ENCODE results near the gene RBSN.

Gene RBSN

GRCh38 chr3:15097891-15098290 lies 1.1 kb downstream of the RBSN start:
- Histone ChIP-seq H3K27me3 (replicated peaks; ENCODE audit: control insufficient read depth, insufficient read depth, low read length) (no peaks in the 10 kb centered on the region), H3K9ac (ENCODE audit: low read length) (peak overlapping the region; percentile 90), H3K36me3 (ENCODE audit: control insufficient read depth, insufficient read depth, low read length, severe bottlenecking) (peaks cover 19% of the 10 kb centered on the region), H3K4me3 (ENCODE audit: low read length) (peak overlapping the region; percentile 84), H3K9me3 (ENCODE audit: control insufficient read depth, low read length) (no peaks in the 10 kb centered on the region), H3K4me1 (ENCODE audit: control insufficient read depth, insufficient read depth, low read length) (peaks cover 31% of the 10 kb centered on the region)
- DNase-seq (ENCODE audit: low read depth), result peak; percentile 20

- no peaks in the 10 kb centered on the region for H3K9me3 ChIP-seq (ENCODE audit: control insufficient read depth, low read length)
- no peak overlapping the region for H3K4me3 ChIP-seq (ENCODE audit: low read length)
- H3K4me1 ChIP-seq (ENCODE audit: control insufficient read depth, insufficient read depth, low read length), result peaks cover 31% of the 10 kb centered on the region
- H3K9ac ChIP-seq (ENCODE audit: low read length), result no peak overlapping the region
- H3K36me3 ChIP-seq (ENCODE audit: control insufficient read depth, insufficient read depth, low read length, severe bottlenecking), result peaks cover 24% of the 10 kb centered on the region
- no peaks in the 10 kb centered on the region for H3K27me3 ChIP-seq (replicated peaks; ENCODE audit: control insufficient read depth, insufficient read depth, low read length)
- no peak for DNase-seq (ENCODE audit: low read depth)
Measured at GRCh38 chr3:15096046-15096445, 2.9 kb downstream of the RBSN start.

- H3K4me3 ChIP-seq (ENCODE audit: low read length), result peak overlapping the region; percentile 16
- peaks cover 26% of the 10 kb centered on the region for H3K4me1 ChIP-seq (ENCODE audit: control insufficient read depth, insufficient read depth, low read length)
- peaks cover 32% of the 10 kb centered on the region for H3K36me3 ChIP-seq (ENCODE audit: control insufficient read depth, insufficient read depth, low read length, severe bottlenecking)
- H3K9me3 ChIP-seq (ENCODE audit: control insufficient read depth, low read length), result no peaks in the 10 kb centered on the region
- DNase-seq (ENCODE audit: low read depth), result peak; percentile 15
- H3K27me3 ChIP-seq (replicated peaks; ENCODE audit: control insufficient read depth, insufficient read depth, low read length), result no peaks in the 10 kb centered on the region
- peak overlapping the region; percentile 4 for H3K9ac ChIP-seq (ENCODE audit: low read length)
Measured at GRCh38 chr3:15094187-15094875, 4.6 kb downstream of the RBSN start.

GRCh38 chr3:15092686-15093085 lies 6.3 kb downstream of the RBSN start:
- H3K36me3 ChIP-seq (ENCODE audit: control insufficient read depth, insufficient read depth, low read length, severe bottlenecking), result peaks cover 44% of the 10 kb centered on the region
- DNase-seq (ENCODE audit: low read depth), result peak; percentile 27
- no peaks in the 10 kb centered on the region for H3K9me3 ChIP-seq (ENCODE audit: control insufficient read depth, low read length)
- no peak overlapping the region for H3K9ac ChIP-seq (ENCODE audit: low read length)
- no peaks in the 10 kb centered on the region for H3K27me3 ChIP-seq (replicated peaks; ENCODE audit: control insufficient read depth, insufficient read depth, low read length)
- H3K4me3 ChIP-seq (ENCODE audit: low read length), result no peak overlapping the region
- H3K4me1 ChIP-seq (ENCODE audit: control insufficient read depth, insufficient read depth, low read length), result peaks cover 19% of the 10 kb centered on the region

- Histone ChIP-seq H3K9me3 (ENCODE audit: control insufficient read depth, low read length) (no peaks in the 10 kb centered on the region), H3K36me3 (ENCODE audit: control insufficient read depth, insufficient read depth, low read length, severe bottlenecking) (peaks cover 54% of the 10 kb centered on the region), H3K27me3 (replicated peaks; ENCODE audit: control insufficient read depth, insufficient read depth, low read length) (no peaks in the 10 kb centered on the region), H3K9ac (ENCODE audit: low read length) (no peak overlapping the region), H3K4me1 (ENCODE audit: control insufficient read depth, insufficient read depth, low read length) (peaks cover 16% of the 10 kb centered on the region), H3K4me3 (ENCODE audit: low read length) (no peak overlapping the region)
- DNase-seq (ENCODE audit: low read depth), result no peak
Measured at GRCh38 chr3:15091575-15091974, 7.4 kb downstream of the RBSN start.

- Histone ChIP-seq H3K36me3 (ENCODE audit: control insufficient read depth, insufficient read depth, low read length, severe bottlenecking) (peaks cover 56% of the 10 kb centered on the region), H3K9me3 (ENCODE audit: control insufficient read depth, low read length) (no peaks in the 10 kb centered on the region), H3K4me1 (ENCODE audit: control insufficient read depth, insufficient read depth, low read length) (peaks cover 7% of the 10 kb centered on the region), H3K27me3 (replicated peaks; ENCODE audit: control insufficient read depth, insufficient read depth, low read length) (no peaks in the 10 kb centered on the region), H3K4me3 (ENCODE audit: low read length) (no peak overlapping the region), H3K9ac (ENCODE audit: low read length) (no peak overlapping the region)
- DNase-seq (ENCODE audit: low read depth), result no peak
Measured at GRCh38 chr3:15089201-15089600, 9.7 kb downstream of the RBSN start.

GRCh38 chr3:15086699-15087098 lies 12.2 kb downstream of the RBSN start:
- Histone ChIP-seq H3K36me3 (ENCODE audit: control insufficient read depth, insufficient read depth, low read length, severe bottlenecking) (peaks cover 75% of the 10 kb centered on the region), H3K4me1 (ENCODE audit: control insufficient read depth, insufficient read depth, low read length) (peaks cover 6% of the 10 kb centered on the region), H3K9me3 (ENCODE audit: control insufficient read depth, low read length) (no peaks in the 10 kb centered on the region), H3K9ac (ENCODE audit: low read length) (no peak overlapping the region), H3K4me3 (ENCODE audit: low read length) (no peak overlapping the region), H3K27me3 (replicated peaks; ENCODE audit: control insufficient read depth, insufficient read depth, low read length) (no peaks in the 10 kb centered on the region)
- no peak for DNase-seq (ENCODE audit: low read depth)

- Histone ChIP-seq H3K4me3 (ENCODE audit: low read length) (no peak overlapping the region), H3K4me1 (ENCODE audit: control insufficient read depth, insufficient read depth, low read length) (peaks cover 6% of the 10 kb centered on the region), H3K9ac (ENCODE audit: low read length) (no peak overlapping the region), H3K9me3 (ENCODE audit: control insufficient read depth, low read length) (no peaks in the 10 kb centered on the region), H3K36me3 (ENCODE audit: control insufficient read depth, insufficient read depth, low read length, severe bottlenecking) (peaks cover 75% of the 10 kb centered on the region), H3K27me3 (replicated peaks; ENCODE audit: control insufficient read depth, insufficient read depth, low read length) (no peaks in the 10 kb centered on the region)
- DNase-seq (ENCODE audit: low read depth), result no peak
Measured at GRCh38 chr3:15086263-15086662, 12.7 kb downstream of the RBSN start.

GRCh38 chr3:15083252-15083651 lies 15.7 kb downstream of the RBSN start:
- H3K36me3 ChIP-seq (ENCODE audit: control insufficient read depth, insufficient read depth, low read length, severe bottlenecking), result peaks cover 85% of the 10 kb centered on the region
- no peaks in the 10 kb centered on the region for H3K27me3 ChIP-seq (replicated peaks; ENCODE audit: control insufficient read depth, insufficient read depth, low read length)
- H3K9me3 ChIP-seq (ENCODE audit: control insufficient read depth, low read length), result no peaks in the 10 kb centered on the region
- no peak overlapping the region for H3K9ac ChIP-seq (ENCODE audit: low read length)
- no peak for DNase-seq (ENCODE audit: low read depth)
- no peak overlapping the region for H3K4me3 ChIP-seq (ENCODE audit: low read length)
- H3K4me1 ChIP-seq (ENCODE audit: control insufficient read depth, insufficient read depth, low read length), result peaks cover 6% of the 10 kb centered on the region

GRCh38 chr3:15081960-15082664 lies 16.8 kb downstream of the RBSN start:
- no peak overlapping the region for H3K4me3 ChIP-seq (ENCODE audit: low read length)
- no peaks in the 10 kb centered on the region for H3K27me3 ChIP-seq (replicated peaks; ENCODE audit: control insufficient read depth, insufficient read depth, low read length)
- H3K9ac ChIP-seq (ENCODE audit: low read length), result no peak overlapping the region
- H3K36me3 ChIP-seq (ENCODE audit: control insufficient read depth, insufficient read depth, low read length, severe bottlenecking), result peaks cover 87% of the 10 kb centered on the region
- H3K4me1 ChIP-seq (ENCODE audit: control insufficient read depth, insufficient read depth, low read length), result peaks cover 6% of the 10 kb centered on the region
- peak; percentile 50 for DNase-seq (ENCODE audit: low read depth)
- no peaks in the 10 kb centered on the region for H3K9me3 ChIP-seq (ENCODE audit: control insufficient read depth, low read length)

GRCh38 chr3:15079091-15079490 lies 19.9 kb downstream of the RBSN start:
- Histone ChIP-seq H3K4me1 (ENCODE audit: control insufficient read depth, insufficient read depth, low read length) (peaks cover 6% of the 10 kb centered on the region), H3K27me3 (replicated peaks; ENCODE audit: control insufficient read depth, insufficient read depth, low read length) (no peaks in the 10 kb centered on the region), H3K4me3 (ENCODE audit: low read length) (no peak overlapping the region), H3K36me3 (ENCODE audit: control insufficient read depth, insufficient read depth, low read length, severe bottlenecking) (peaks cover 93% of the 10 kb centered on the region), H3K9ac (ENCODE audit: low read length) (no peak overlapping the region), H3K9me3 (ENCODE audit: control insufficient read depth, low read length) (no peaks in the 10 kb centered on the region)
- DNase-seq (ENCODE audit: low read depth), result no peak
